GM23248 (cell line): ENCODE measurements around the gene HMCN1. TPM values are rescaled to one million over a fixed set of nuclear protein-coding genes. Genes with fewer than 3 reads are reported as not detected.

Source experiments
- DNase-seq: peaks from one replicate; pipeline ENCODE4 v3.0.0-alpha.2; 2015
- H2AFZ ChIP-seq: fragments of 200-600 bp; sonication (generic); 2 replicates; pipeline ENCODE4 v1.6.1; 2016; ENCODE audit warnings: antibody characterized with exemption
- H3F3A ChIP-seq: fragments of 200-600 bp; sonication (generic); 2 replicates; pipeline ENCODE4 v1.6.1; 2016; ENCODE audit warnings: mild to moderate bottlenecking, antibody characterized with exemption, mixed run types; ENCODE audit not compliant: insufficient read depth
- H3K27ac ChIP-seq: fragments of 200-600 bp; sonication (generic); 2 replicates; pipeline ENCODE4 v1.5.1; 2016; ENCODE audit warnings: mild to moderate bottlenecking
- H3K27me3 ChIP-seq: fragments of 200-600 bp; sonication (generic); replicated peaks from 2 replicates; pipeline ENCODE4 v1.6.1; 2016; ENCODE audit warnings: mild to moderate bottlenecking; ENCODE audit not compliant: insufficient read depth
- H3K36me3 ChIP-seq: fragments of 200-600 bp; sonication (generic); 2 replicates; pipeline ENCODE4 v1.6.1; 2016; ENCODE audit warnings: low read depth, mild to moderate bottlenecking
- H3K4me1 ChIP-seq: fragments of 200-600 bp; sonication (generic); 2 replicates; pipeline ENCODE4 v1.6.1; 2016; ENCODE audit warnings: mild to moderate bottlenecking; ENCODE audit not compliant: insufficient read depth
- H3K4me2 ChIP-seq: fragments of 200-600 bp; sonication (generic); one replicate; pipeline ENCODE4 v1.6.1; 2016; ENCODE audit warnings: mild to moderate bottlenecking; ENCODE audit not compliant: unreplicated experiment
- H3K4me3 ChIP-seq: fragments of 200-600 bp; sonication (generic); 2 replicates; pipeline ENCODE4 v1.5.1; 2016; ENCODE audit warnings: mild to moderate bottlenecking
- H3K79me2 ChIP-seq: fragments of 200-600 bp; sonication (generic); 2 replicates; pipeline ENCODE4 v1.6.1; 2016; ENCODE audit warnings: mild to moderate bottlenecking; ENCODE audit not compliant: insufficient read depth
- H3K9ac ChIP-seq: fragments of 200-600 bp; sonication (generic); 2 replicates; pipeline ENCODE4 v1.6.1; 2016; ENCODE audit warnings: mild to moderate bottlenecking
- H3K9me2 ChIP-seq: fragments of 200-600 bp; sonication (generic); 2 replicates; pipeline ENCODE4 v1.6.1; 2016; ENCODE audit warnings: mixed run types, mild to moderate bottlenecking, moderate library complexity; ENCODE audit not compliant: insufficient read depth
- H3K9me3 ChIP-seq: fragments of 200-600 bp; sonication (generic); one replicate; pipeline ENCODE4 v1.6.1; 2017; ENCODE audit warnings: low read depth
- H4K20me1 ChIP-seq: fragments of 200-600 bp; sonication (generic); 2 replicates; pipeline ENCODE4 v1.6.0; 2016; ENCODE audit not compliant: insufficient read depth
- EZH2 ChIP-seq: fragments of 200-600 bp; sonication (generic); IDR thresholded peaks from 2 replicates; pipeline ENCODE4 v1.6.1; 2018; ENCODE audit warnings: antibody characterized with exemption, mild to moderate bottlenecking; ENCODE audit not compliant: insufficient read depth, poor library complexity, severe bottlenecking
- EZH2phosphoT487 ChIP-seq: fragments of 200-600 bp; sonication (generic); IDR thresholded peaks from 2 replicates; pipeline ENCODE4 v1.6.1; 2018; ENCODE audit warnings: antibody characterized with exemption, moderate library complexity, mild to moderate bottlenecking, low read depth; ENCODE audit not compliant: insufficient read depth
- WGBS, 2 experiments: methylation state at CpG; one replicate each; pipeline ENCODE4 v1.1.6; 2015 to 2017; ENCODE audit warnings: low lambda C conversion rate in 2 of 2, low coverage in 1 of 2; ENCODE audit errors: missing lambda C conversion rate in 2 of 2; 5-methylcytosine and 5-hydroxymethylcytosine counted together
- in situ Hi-C: fragments of 300-500 bp; cut with MboI; formaldehyde crosslinking; loops from 2 replicates; pipeline ENCODE4 v1.15.0; 2020
- polyA plus RNA-seq: library from polyadenylated mRNA; unstranded; fragments of >200 nt; fragmentation: Nextera tagmentation; extraction: Ambion mirVana; gene quantifications from 2 replicates; pipeline ENCODE4 v1.2.1, GENCODE V29; 2016
- total RNA-seq: library from RNA; depleted of rRNA; stranded (reverse); fragments of >200 nt; shearing (Covaris generic); gene quantifications from 2 replicates; pipeline ENCODE4 v1.2.3, GENCODE V29; 2014

The HMCN1 gene
- total and polyA plus RNA-seq, 2 experiments from 2014 or later = 1.8 to 5.2 TPM

DNA sequence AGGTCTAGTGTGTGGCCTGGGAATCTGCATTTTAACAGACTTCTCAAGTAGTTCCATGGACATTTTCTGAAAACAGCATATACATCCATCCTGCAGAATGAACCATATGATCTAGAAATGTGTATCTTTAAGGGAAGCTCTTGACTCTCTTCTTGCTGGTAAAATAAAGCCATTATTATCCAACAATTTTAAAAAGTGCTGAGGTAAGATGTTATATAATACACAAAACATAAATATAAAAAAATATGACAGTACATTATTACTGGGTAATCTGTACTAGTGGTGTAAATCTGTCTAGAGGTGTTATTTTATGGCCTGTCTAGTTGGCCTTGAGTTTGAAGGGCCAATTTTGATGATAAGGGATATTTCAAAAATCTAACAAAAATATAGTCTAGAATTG, 201.2 kb downstream of the HMCN1 start:
- in situ Hi-C loops = no loop called here
- peak overlapping the region; percentile 42; the same call in 1 of the 2 replicates for H3K27ac ChIP-seq

DNA sequence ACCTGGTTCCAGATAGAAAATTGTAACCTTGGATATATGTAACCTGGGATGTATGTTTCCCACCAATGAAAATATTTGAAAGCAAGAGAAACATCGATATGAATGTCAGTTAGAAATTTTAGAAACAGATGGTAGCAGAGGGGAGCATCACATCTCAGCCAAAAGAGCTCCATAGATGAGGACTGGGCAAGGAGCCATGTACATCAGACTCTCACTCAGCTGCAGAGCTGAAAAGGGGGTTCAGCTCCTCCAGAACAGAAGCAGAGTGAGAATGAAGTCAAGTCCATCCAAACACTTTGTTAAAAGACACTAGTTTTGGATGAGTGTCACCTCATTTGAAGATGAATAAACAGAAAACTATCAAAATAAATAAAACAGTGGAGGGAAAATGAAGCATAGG, 202.4 kb downstream of the HMCN1 start:
- Histone ChIP-seq H2AFZ (no peak overlapping the region), H3K4me2 (no peak overlapping the region), H3F3A (peaks cover 11% of the 10 kb centered on the region), H3K4me1 (peaks cover 6% of the 10 kb centered on the region; the same call in 1 of the 2 replicates), H3K27me3 (no peaks in the 10 kb centered on the region), H3K9me3 (no peaks in the 10 kb centered on the region), H3K27ac (no peak overlapping the region), H3K9ac (no peak overlapping the region), H3K36me3 (no peaks in the 10 kb centered on the region), H3K9me2 (no peaks in the 10 kb centered on the region), H3K79me2 (no peaks in the 10 kb centered on the region), H4K20me1 (no peaks in the 10 kb centered on the region), H3K4me3 (no peak overlapping the region)
- no peak for TF ChIP-seq EZH2phosphoT487
- no peak for TF ChIP-seq EZH2
- no peak for DNase-seq
- in situ Hi-C loops = no loop called here
- WGBS, 2 experiments = 2 to 17% methylated on average over 1 of the region's 1 CpG

More for the DNA sequence above, 201.2 kb downstream of the HMCN1 start:
- TF ChIP-seq EZH2phosphoT487 (no peak), EZH2 (no peak)
- Histone ChIP-seq H2AFZ (no peak overlapping the region), H3K79me2 (no peaks in the 10 kb centered on the region), H3K9me2 (no peaks in the 10 kb centered on the region), H3K9ac (no peak overlapping the region), H3K4me1 (peaks cover 6% of the 10 kb centered on the region; the same call in 1 of the 2 replicates), H3K4me3 (no peak overlapping the region), H3K36me3 (no peaks in the 10 kb centered on the region), H3K27me3 (no peaks in the 10 kb centered on the region), H3K9me3 (no peaks in the 10 kb centered on the region), H3K4me2 (no peak overlapping the region), H3F3A (peaks cover 11% of the 10 kb centered on the region), H4K20me1 (no peaks in the 10 kb centered on the region)
- DNase-seq = no peak

DNA sequence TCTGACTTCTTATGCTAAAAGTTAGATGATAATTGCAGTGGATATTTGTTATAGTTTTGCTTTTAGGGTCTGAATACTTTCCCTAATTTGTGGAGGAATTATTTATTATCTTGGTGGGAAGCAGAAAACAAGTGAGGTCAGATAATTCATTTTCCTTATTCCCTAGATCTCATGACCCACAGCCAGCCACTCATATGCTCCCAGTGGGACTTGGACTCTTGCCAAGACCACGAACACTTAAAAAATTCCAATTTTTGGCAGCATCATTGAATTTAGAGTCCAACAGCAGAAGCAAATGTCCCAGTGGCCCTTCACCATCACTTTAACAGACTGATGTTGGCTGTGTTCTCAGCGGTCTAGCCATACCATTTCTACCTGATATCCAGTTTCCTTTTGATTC, 204.2 kb downstream of the HMCN1 start:
- H3K4me1 ChIP-seq = peaks cover 6% of the 10 kb centered on the region; the same call in 1 of the 2 replicates
- peaks cover 11% of the 10 kb centered on the region for H3F3A ChIP-seq
- H3K79me2 ChIP-seq = no peaks in the 10 kb centered on the region
- no peaks in the 10 kb centered on the region for H3K27me3 ChIP-seq
- no peaks in the 10 kb centered on the region for H3K36me3 ChIP-seq
- H3K4me3 ChIP-seq = no peak overlapping the region
- H3K9me3 ChIP-seq = no peaks in the 10 kb centered on the region
- no peak overlapping the region for H3K9ac ChIP-seq
- no peaks in the 10 kb centered on the region for H3K9me2 ChIP-seq
- WGBS, 2 experiments = 47 to 48% methylated on average over 2 of the region's 2 CpGs
- H3K27ac ChIP-seq = no peak overlapping the region
- H2AFZ ChIP-seq = no peak overlapping the region
- no peak overlapping the region for H3K4me2 ChIP-seq
- no peak for TF ChIP-seq EZH2phosphoT487
- no peak for DNase-seq
- in situ Hi-C loops = no loop called here
- no peaks in the 10 kb centered on the region for H4K20me1 ChIP-seq

DNA sequence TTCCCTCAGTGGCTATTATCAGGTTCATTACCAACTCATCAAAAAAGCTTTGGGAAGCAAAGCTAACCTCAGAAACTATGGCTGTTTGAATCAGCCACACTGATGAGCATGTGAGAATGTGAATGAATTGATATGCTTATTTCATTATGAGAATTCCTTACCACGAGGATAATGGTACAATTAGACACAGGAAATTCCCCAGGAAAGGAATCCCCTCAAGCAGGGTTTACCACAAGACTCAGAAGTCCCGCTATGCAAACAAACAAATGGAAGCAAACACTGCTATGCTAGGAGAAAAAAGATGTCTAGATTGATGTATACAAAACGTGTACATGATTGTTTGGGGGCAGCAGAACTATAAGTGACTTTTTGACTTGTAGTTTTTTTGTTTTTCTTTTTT, 205.0 kb downstream of the HMCN1 start:
- peaks cover 5% of the 10 kb centered on the region; the same call in 1 of the 2 replicates for H3K4me1 ChIP-seq
- in situ Hi-C loops = no loop called here
- no peaks in the 10 kb centered on the region for H3K9me3 ChIP-seq
- DNase-seq = no peak
- no peak overlapping the region for H3K4me2 ChIP-seq
- H3K4me3 ChIP-seq = no peak overlapping the region
- no peaks in the 10 kb centered on the region for H3K27me3 ChIP-seq
- no peaks in the 10 kb centered on the region for H3K79me2 ChIP-seq
- H3F3A ChIP-seq = peaks cover 11% of the 10 kb centered on the region
- no peaks in the 10 kb centered on the region for H3K9me2 ChIP-seq
- no peaks in the 10 kb centered on the region for H3K36me3 ChIP-seq
- H2AFZ ChIP-seq = no peak overlapping the region
- no peaks in the 10 kb centered on the region for H4K20me1 ChIP-seq
- 64 to 67% methylated on average over 3 of the region's 3 CpGs for WGBS, 2 experiments
- TF ChIP-seq EZH2 (no peak), EZH2phosphoT487 (no peak)
- no peak overlapping the region for H3K9ac ChIP-seq
- H3K27ac ChIP-seq = no peak overlapping the region

DNA sequence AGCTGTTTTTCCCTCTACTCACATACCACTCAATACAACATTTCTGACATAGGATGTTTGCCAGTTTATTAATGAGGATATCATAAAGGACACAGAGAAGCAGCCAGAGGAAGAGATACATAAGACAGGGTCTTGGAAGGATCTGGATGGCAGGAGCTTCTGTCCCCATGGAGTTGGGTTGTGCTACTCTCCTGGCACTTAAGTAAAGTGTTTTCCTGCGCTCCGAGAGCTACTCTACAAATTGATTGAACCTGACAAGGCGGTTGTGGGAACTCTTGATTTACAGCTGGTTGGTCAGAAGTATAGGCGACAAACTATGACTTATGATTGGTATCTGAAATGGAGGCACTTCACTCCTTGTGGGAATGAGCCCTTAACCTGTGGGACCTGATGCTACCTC, 208.8 kb downstream of the HMCN1 start:
- H2AFZ ChIP-seq = no peak overlapping the region
- H3F3A ChIP-seq = no peaks in the 10 kb centered on the region
- H3K4me1 ChIP-seq = no peaks in the 10 kb centered on the region
- in situ Hi-C loops = no loop called here
- no peak overlapping the region for H3K9ac ChIP-seq
- H4K20me1 ChIP-seq = no peaks in the 10 kb centered on the region
- TF ChIP-seq EZH2phosphoT487 (no peak), EZH2 (no peak)
- H3K9me3 ChIP-seq = no peaks in the 10 kb centered on the region
- H3K27me3 ChIP-seq = no peaks in the 10 kb centered on the region
- no peak overlapping the region for H3K4me3 ChIP-seq
- H3K27ac ChIP-seq = no peak overlapping the region
- H3K4me2 ChIP-seq = no peak overlapping the region
- DNase-seq = no peak
- H3K36me3 ChIP-seq = no peaks in the 10 kb centered on the region
- WGBS, 2 experiments = 90 to 96% methylated on average over 4 of the region's 4 CpGs
- H3K9me2 ChIP-seq = no peaks in the 10 kb centered on the region
- H3K79me2 ChIP-seq = no peaks in the 10 kb centered on the region
